H9 (cell line): Measurements from ENCODE around the gene NPY5R. TPM values are rescaled to one million over a fixed set of nuclear protein-coding genes. Genes with fewer than 3 reads are reported as not detected.

Experiments used
- DNase-seq: peaks from one replicate; pipeline ENCODE4 v3.0.0-alpha.2; 2017
- H2AFZ ChIP-seq: one replicate; pipeline ENCODE4 v1.6.1; 2013; ENCODE audit warnings: mild to moderate bottlenecking, low read length, control low read depth, moderate library complexity
- H2AK5ac ChIP-seq: 2 replicates; pipeline ENCODE4 v1.6.1; 2013; ENCODE audit warnings: low read length, control low read depth, mixed read lengths; ENCODE audit not compliant: insufficient read length
- H2BK120ac ChIP-seq: one replicate; pipeline ENCODE4 v1.6.1; 2013; ENCODE audit warnings: low read depth, mild to moderate bottlenecking, low read length, control low read depth, inconsistent platforms; ENCODE audit not compliant: poor library complexity, severe bottlenecking
- H2BK12ac ChIP-seq: 2 replicates; pipeline ENCODE4 v1.6.1; 2013; ENCODE audit warnings: low read length, control low read depth, mixed read lengths, low read depth; ENCODE audit not compliant: insufficient read length
- H2BK15ac ChIP-seq: 2 replicates; pipeline ENCODE4 v1.6.1; 2013; ENCODE audit warnings: low read depth, low read length, control low read depth
- H2BK20ac ChIP-seq: one replicate; pipeline ENCODE4 v1.6.1; 2013; ENCODE audit warnings: low read depth, mild to moderate bottlenecking, low read length, control low read depth, inconsistent platforms; ENCODE audit not compliant: poor library complexity, severe bottlenecking
- H2BK5ac ChIP-seq: 2 replicates; pipeline ENCODE4 v1.6.1; 2013; ENCODE audit warnings: low read length, control low read depth, mixed read lengths; ENCODE audit not compliant: insufficient read length
- H3K14ac ChIP-seq: 2 replicates; pipeline ENCODE4 v1.6.1; 2013; ENCODE audit warnings: low read length, control low read depth; ENCODE audit not compliant: insufficient read depth
- H3K18ac ChIP-seq: 2 replicates; pipeline ENCODE4 v1.6.1; 2013; ENCODE audit warnings: low read depth, mild to moderate bottlenecking, mixed read lengths, low read length, control low read depth; ENCODE audit not compliant: insufficient read length
- H3K23ac ChIP-seq: 2 replicates; pipeline ENCODE4 v1.6.1; 2013; ENCODE audit warnings: low read length, control low read depth, mixed read lengths, low read depth; ENCODE audit not compliant: insufficient read length
- H3K23me2 ChIP-seq: 2 replicates; pipeline ENCODE4 v1.6.1; 2013; ENCODE audit warnings: low read depth, mild to moderate bottlenecking, mixed read lengths, low read length, control low read depth; ENCODE audit not compliant: insufficient read length, poor library complexity, severe bottlenecking
- H3K27ac ChIP-seq: 2 replicates; pipeline ENCODE4 v1.5.1; 2013; ENCODE audit warnings: low read length, control low read depth, mixed read lengths, low read depth; ENCODE audit not compliant: insufficient read length
- H3K27me3 ChIP-seq: 2 replicates; pipeline ENCODE4 v1.6.1; 2013; ENCODE audit warnings: low read length, control low read depth, inconsistent platforms; ENCODE audit not compliant: insufficient read depth
- H3K4ac ChIP-seq: 2 replicates; pipeline ENCODE4 v1.6.1; 2013; ENCODE audit warnings: low read depth, mild to moderate bottlenecking, control low read depth, inconsistent platforms, low read length, moderate library complexity
- H3K4me1 ChIP-seq: 2 replicates; pipeline ENCODE4 v1.6.1; 2013; ENCODE audit warnings: low read length, control low read depth, inconsistent platforms; ENCODE audit not compliant: insufficient read depth
- H3K4me2 ChIP-seq: 2 replicates; pipeline ENCODE4 v1.6.1; 2013; ENCODE audit warnings: low read length, control low read depth, mixed read lengths; ENCODE audit not compliant: insufficient read length, insufficient read depth
- H3K56ac ChIP-seq: 2 replicates; pipeline ENCODE4 v1.6.1; 2013; ENCODE audit warnings: low read depth, mild to moderate bottlenecking, mixed read lengths, low read length, control low read depth; ENCODE audit not compliant: insufficient read length
- H3K79me1 ChIP-seq: 2 replicates; pipeline ENCODE4 v1.6.1; 2013; ENCODE audit warnings: low read depth, mild to moderate bottlenecking, moderate library complexity, low read length, control low read depth, inconsistent platforms; ENCODE audit not compliant: insufficient read depth, poor library complexity, severe bottlenecking
- H3K79me2 ChIP-seq: 2 replicates; pipeline ENCODE4 v1.6.1; 2013; ENCODE audit warnings: low read length, control low read depth, inconsistent platforms; ENCODE audit not compliant: insufficient read depth
- H3K9ac ChIP-seq: 2 replicates; pipeline ENCODE4 v1.6.1; 2013; ENCODE audit warnings: low read length, control low read depth, mixed read lengths; ENCODE audit not compliant: insufficient read length; ENCODE audit errors: extremely low read depth
- H3K9me3 ChIP-seq: one replicate; pipeline ENCODE4 v1.6.1; 2013; ENCODE audit warnings: low read depth, low read length, inconsistent platforms; ENCODE audit not compliant: control insufficient read depth
- H3T11ph ChIP-seq: one replicate; pipeline ENCODE4 v1.6.1; 2013; ENCODE audit warnings: mild to moderate bottlenecking, low read length, control low read depth, inconsistent platforms
- H4K20me1 ChIP-seq: one replicate; pipeline ENCODE4 v1.6.1; 2013; ENCODE audit not compliant: control insufficient read depth, insufficient read length, insufficient read depth
- H4K5ac ChIP-seq: 2 replicates; pipeline ENCODE4 v1.6.1; 2013; ENCODE audit warnings: low read depth, mild to moderate bottlenecking, mixed read lengths, low read length, control low read depth; ENCODE audit not compliant: insufficient read length
- H4K8ac ChIP-seq: replicated peaks from 2 replicates; pipeline ENCODE4 v1.6.1; 2013; ENCODE audit warnings: low read length, control low read depth, mixed read lengths, low read depth; ENCODE audit not compliant: insufficient read length
- H4K91ac ChIP-seq: 2 replicates; pipeline ENCODE4 v1.6.1; 2013; ENCODE audit warnings: low read depth, mild to moderate bottlenecking, moderate library complexity, mixed read lengths, low read length, control low read depth; ENCODE audit not compliant: insufficient read length
- H3K27ac Mint-ChIP-seq, 3 experiments: 2 replicates in 2 of 3; 3 replicates in 1 of 3; pipeline ENCODE4 v1.8.0; 2020 to 2021; ENCODE audit warnings: mixed read lengths in 3 of 3, mild to moderate bottlenecking in 1 of 3, moderate library complexity in 1 of 3
- H3K27me3 Mint-ChIP-seq: 2 replicates; pipeline ENCODE4 v1.8.0; 2021; ENCODE audit warnings: low read depth, mild to moderate bottlenecking, moderate library complexity, mixed read lengths
- H3K36me3 Mint-ChIP-seq, 3 experiments: 2 replicates in 2 of 3; 3 replicates in 1 of 3; pipeline ENCODE4 v1.8.0; 2020 to 2021; ENCODE audit warnings: low read depth in 3 of 3, mixed read lengths in 3 of 3; ENCODE audit not compliant: insufficient read depth in 1 of 3
- H3K4me1 Mint-ChIP-seq, 2 experiments: 2 replicates each; pipeline ENCODE4 v1.8.0; 2020; ENCODE audit warnings: mixed read lengths in 2 of 2
- H3K4me3 Mint-ChIP-seq, 2 experiments: 2 replicates in 1 of 2; 3 replicates in 1 of 2; pipeline ENCODE4 v1.8.0; 2020 to 2021; ENCODE audit warnings: mild to moderate bottlenecking in 2 of 2, mixed read lengths in 2 of 2, moderate library complexity in 1 of 2
- H3K9me3 Mint-ChIP-seq, 2 experiments: 2 replicates in 1 of 2; 3 replicates in 1 of 2; pipeline ENCODE4 v1.8.0; 2020; ENCODE audit warnings: mild to moderate bottlenecking in 2 of 2, mixed read lengths in 2 of 2, moderate library complexity in 1 of 2
- WGBS: extraction: QIAGEN DNeasy Blood & Tissue Kit; methylation state at CpG from one replicate; pipeline ENCODE4 v1.1.7; 2013; ENCODE audit warnings: missing lambda C conversion rate, low lambda C conversion rate, mixed read lengths; ENCODE audit not compliant: insufficient read length; ENCODE audit errors: extremely low coverage; 5-methylcytosine and 5-hydroxymethylcytosine counted together
- total RNA-seq: library from RNA; stranded (reverse); gene quantifications from 2 replicates; pipeline ENCODE4 v1.2.1, GENCODE V29; 2021
- TF ChIP-seq, protein P1 (sequence below): fragments of 200-600 bp; sonication (generic); conservative IDR thresholded peaks from 3 replicates; pipeline ENCODE4 v1.8.0; 2021; ENCODE audit warnings: antibody characterized with exemption, mild to moderate bottlenecking

NPY5R gene
- total RNA-seq, 1 experiment from 2014 or later, result 4.2 TPM

DNA sequence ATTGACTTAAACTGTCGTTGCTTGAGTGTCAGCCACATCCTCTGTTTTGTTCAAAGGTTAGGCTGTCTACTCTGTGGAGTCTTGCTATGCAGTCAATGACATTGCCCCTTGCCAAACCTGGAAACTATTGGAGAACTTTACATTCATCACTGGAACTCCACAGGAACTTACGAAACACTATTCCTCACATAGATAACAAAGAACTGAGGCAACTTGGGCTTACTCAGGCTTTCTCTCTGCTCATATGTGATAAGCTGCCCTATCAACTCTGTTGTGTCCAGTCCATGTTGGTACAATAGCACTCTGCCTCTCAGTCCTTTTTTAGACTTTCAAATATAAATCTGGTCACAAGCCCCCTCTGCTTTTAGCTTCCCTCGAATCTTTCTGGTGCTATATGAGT lies 9.4 kb downstream of the NPY5R start:
- no peak overlapping the region for H4K5ac ChIP-seq
- no peak overlapping the region for H3K18ac ChIP-seq
- H3K23me2 ChIP-seq, result no peaks in the 10 kb centered on the region
- H4K8ac ChIP-seq, result no peak overlapping the region
- H3K56ac ChIP-seq, result no peak overlapping the region
- no peaks in the 10 kb centered on the region for H3K79me2 ChIP-seq
- no peak overlapping the region for H2BK15ac ChIP-seq
- no peak overlapping the region for H3K23ac ChIP-seq
- no CpG with 5 or more reads among the region's 3 CpGs for WGBS
- no peaks in the 10 kb centered on the region for H3K27me3 ChIP-seq
- no peak for DNase-seq
- no peak overlapping the region for H4K91ac ChIP-seq
- no peak overlapping the region for H2BK5ac ChIP-seq
- H4K20me1 ChIP-seq, result no peaks in the 10 kb centered on the region
- no peak overlapping the region for H3K14ac ChIP-seq
- H3K36me3 Mint-ChIP-seq, result no peaks in the 10 kb centered on the region
- no peak overlapping the region for H3K9ac ChIP-seq
- no peak overlapping the region for H3K4me2 ChIP-seq
- TF ChIP-seq, protein P1, sequence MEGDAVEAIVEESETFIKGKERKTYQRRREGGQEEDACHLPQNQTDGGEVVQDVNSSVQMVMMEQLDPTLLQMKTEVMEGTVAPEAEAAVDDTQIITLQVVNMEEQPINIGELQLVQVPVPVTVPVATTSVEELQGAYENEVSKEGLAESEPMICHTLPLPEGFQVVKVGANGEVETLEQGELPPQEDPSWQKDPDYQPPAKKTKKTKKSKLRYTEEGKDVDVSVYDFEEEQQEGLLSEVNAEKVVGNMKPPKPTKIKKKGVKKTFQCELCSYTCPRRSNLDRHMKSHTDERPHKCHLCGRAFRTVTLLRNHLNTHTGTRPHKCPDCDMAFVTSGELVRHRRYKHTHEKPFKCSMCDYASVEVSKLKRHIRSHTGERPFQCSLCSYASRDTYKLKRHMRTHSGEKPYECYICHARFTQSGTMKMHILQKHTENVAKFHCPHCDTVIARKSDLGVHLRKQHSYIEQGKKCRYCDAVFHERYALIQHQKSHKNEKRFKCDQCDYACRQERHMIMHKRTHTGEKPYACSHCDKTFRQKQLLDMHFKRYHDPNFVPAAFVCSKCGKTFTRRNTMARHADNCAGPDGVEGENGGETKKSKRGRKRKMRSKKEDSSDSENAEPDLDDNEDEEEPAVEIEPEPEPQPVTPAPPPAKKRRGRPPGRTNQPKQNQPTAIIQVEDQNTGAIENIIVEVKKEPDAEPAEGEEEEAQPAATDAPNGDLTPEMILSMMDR, result no peak
- no peaks in the 10 kb centered on the region for H3K79me1 ChIP-seq
- peaks cover 0 to 3% of the 10 kb centered on the region in 2 experiments; a peak in 1 of 4 replicates for H3K4me1 Mint-ChIP-seq
- no peaks in the 10 kb centered on the region for H3K27me3 Mint-ChIP-seq
- H3K4me3 Mint-ChIP-seq, result no peak overlapping the region
- no peak overlapping the region for H2BK12ac ChIP-seq
- no peak overlapping the region for H2AFZ ChIP-seq
- H3K27ac Mint-ChIP-seq, result no peak overlapping the region
- H2BK120ac ChIP-seq, result no peak overlapping the region
- no peak overlapping the region for H3T11ph ChIP-seq
- no peak overlapping the region for H3K27ac ChIP-seq
- H2BK20ac ChIP-seq, result no peak overlapping the region
- H3K4me1 ChIP-seq, result no peaks in the 10 kb centered on the region
- H3K4ac ChIP-seq, result no peak overlapping the region
- no peak overlapping the region for H2AK5ac ChIP-seq
- H3K9me3 Mint-ChIP-seq, result no peaks in the 10 kb centered on the region
- H3K9me3 ChIP-seq, result no peaks in the 10 kb centered on the region
